ENCODE data around the gene MARS1.
"Not testable (repeated sequence)": the region's sequence is repeated elsewhere in the genome, so short reads cannot be mapped to it uniquely, and the experiment has no call there.

The MARS1 gene

DNA sequence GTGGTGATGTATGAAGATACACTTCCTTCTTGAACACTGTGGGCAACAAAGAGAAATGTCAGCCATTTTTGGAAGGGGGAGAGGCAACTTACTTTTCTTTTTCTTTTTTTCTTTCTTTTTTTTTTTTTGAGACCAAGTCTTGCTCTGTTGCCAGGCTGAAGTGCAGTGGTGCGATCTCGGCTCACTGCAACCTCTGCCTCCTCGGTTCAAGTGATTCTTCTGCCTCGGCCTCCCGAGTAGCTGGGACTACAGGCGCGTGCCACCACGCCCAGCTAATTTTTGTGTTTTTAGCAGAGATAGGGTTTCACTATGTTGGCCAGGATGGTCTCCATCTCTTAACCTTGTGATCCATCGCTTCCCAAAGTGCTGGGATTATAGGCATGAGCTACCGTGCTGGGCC, 29.9 kb downstream of the MARS1 start:
- not testable (repeated sequence) for DNase-seq (ENCODE audit: low read depth)

DNA sequence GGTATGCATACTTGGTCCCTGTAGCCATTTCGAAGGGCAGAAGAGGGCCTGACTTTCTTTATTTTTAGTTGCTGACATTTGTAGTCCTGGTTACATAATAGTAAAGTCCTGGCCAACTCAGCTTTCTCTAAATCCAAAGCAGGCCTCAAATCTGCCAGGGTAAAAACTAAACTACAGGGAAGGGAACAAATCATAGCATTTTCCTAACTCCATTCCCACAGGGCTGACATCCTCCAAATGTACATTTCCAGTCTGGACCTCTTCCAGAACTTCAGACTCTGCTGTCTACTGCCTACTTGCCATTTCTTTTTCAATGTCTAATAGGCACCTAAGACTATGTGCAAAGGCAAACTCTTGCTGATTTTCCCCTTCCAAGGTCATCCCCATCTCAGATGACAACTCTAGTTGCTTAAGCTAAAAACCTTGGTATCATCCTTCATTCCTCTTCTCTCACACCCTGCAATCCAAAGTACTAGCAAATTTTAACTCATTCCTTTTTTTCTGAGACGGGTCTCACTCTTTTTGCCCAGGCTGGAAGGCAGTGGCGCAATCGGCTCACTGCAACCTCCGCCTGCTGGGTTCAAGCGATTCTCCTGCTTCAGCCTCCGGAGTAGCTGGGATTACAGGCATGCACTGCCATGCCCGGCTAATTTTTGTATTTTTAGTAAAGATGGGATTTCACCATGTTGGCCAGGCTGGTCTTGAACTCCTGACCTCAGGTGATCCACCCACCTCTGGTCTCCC, 30.5 kb downstream of the MARS1 start:
- no peak for DNase-seq (ENCODE audit: low read depth)

DNA sequence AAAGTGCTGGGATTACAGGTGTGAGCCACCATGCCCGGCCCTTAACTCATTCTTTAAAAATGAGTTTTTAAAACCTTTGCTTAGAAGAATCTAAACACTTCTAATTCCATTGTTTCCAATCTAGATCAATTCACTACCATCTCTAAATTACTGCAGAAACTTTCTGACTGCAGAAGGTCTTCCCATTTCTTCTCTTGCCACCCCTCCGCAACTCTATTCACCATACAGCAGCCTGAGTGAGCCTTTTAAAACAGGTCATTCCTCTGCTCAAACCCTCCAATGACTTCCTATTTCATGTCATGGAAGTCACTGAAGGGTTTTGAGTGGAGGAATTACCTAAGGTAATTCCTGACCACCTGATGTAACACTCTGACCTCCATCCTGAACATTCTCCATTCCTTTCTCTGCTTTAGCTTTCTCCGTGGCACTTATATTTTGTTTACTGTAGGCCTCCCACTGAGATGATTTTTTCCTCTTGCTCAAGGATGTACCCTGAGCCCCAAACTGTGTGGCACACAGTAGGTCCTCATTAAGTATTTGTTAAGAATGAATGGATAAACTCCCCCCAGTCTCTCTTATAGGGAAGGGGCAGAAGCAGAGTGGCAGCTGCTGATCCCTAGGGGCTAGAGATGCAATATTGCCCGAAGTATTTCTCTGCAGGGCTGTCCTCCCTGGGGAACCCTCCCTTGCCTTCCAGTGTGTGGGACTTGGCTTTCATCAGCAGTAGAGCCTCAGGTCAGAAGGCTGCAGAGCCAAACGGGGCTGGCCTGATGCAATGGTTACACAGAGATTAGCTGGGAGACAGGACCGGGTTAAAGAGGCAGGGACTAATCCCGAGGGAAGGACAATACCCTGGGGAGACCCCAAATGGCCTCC, 31.3 kb downstream of the MARS1 start:
- DNase-seq (ENCODE audit: low read depth), result no peak

DNA sequence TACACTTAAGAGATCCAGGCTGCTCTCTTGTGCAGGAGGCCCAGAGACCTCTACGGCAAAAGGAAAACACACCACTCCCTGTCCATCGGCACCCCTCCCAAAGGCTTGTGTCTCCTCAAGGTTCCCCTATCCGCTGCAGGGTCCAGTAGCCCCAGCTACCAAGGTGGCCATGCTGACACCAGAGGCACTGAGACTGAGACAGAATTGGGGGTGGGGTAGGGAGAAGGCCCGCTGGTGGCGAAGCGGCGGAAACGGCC, 31.9 kb downstream of the MARS1 start:
- no peak for DNase-seq (ENCODE audit: low read depth)

DNA sequence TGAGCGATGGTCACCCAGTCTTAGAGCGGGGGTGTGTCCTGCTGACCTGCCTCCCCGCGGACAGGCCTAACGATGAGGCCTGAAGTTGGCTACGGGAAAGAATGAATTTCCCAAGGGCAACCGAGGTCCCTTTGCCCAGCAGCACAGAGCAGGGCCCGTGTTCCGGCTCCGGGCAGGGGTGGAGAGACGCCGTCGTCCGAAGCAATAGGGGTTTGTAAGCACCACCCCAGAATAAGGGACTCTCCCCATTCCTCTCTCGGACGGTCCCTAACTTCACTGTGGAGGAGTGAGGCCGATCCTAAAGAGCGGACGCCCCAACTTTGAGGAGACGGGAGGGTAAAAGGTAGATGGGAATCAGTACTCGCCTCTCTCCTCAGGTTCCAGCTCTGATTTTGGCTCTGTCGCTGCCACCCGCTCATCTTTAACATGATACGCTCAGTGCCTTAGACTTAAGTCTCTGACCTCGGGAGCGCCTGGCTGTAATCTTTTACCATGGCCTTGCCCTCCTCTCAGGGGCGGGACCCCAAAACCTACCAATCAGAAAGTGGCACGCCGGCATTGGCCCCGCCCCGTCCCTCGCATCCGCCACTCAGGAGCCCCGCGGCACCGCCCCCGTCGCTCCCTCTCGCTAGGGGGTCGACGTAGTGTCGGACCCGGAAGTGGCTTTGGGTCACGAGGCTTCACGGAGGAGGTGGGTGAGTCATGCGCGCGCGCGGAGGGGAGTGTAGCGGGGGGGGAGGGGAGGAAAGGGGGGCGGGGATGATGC, 32.4 kb downstream of the MARS1 start, which contains the start of gene DDIT3:
TSS of gene DDIT3 (minus strand) at position 462 of the 766 bp plus-strand sequence. CDS start 3,108 bp downstream, outside the sequence.
- peak; percentile 99 for DNase-seq (ENCODE audit: low read depth)

DNA sequence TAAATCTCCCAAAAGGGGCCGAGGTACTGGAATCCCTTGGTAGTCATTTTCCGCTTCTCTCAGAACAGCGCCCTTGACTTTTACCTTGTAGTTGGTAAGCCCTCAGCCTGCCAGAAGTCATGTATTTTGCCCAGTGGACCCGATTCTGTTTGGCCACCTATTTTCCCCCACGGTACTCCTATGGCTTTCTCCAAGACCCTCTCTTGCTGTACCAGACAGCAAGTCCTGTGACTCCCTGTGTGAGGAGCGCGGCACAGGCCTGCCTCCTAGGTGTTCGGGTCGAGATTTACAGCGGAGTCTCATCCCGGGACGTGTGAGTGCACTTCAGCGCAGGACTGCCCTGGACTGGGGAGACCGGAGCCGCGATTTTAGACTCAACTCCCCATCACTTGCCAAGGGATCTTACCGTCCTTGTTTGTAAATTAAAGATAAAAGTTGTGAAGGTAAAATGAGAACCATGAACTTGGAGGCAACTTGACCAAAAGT, 33.7 kb downstream of the MARS1 start:
- no peak for DNase-seq (ENCODE audit: low read depth)

DNA sequence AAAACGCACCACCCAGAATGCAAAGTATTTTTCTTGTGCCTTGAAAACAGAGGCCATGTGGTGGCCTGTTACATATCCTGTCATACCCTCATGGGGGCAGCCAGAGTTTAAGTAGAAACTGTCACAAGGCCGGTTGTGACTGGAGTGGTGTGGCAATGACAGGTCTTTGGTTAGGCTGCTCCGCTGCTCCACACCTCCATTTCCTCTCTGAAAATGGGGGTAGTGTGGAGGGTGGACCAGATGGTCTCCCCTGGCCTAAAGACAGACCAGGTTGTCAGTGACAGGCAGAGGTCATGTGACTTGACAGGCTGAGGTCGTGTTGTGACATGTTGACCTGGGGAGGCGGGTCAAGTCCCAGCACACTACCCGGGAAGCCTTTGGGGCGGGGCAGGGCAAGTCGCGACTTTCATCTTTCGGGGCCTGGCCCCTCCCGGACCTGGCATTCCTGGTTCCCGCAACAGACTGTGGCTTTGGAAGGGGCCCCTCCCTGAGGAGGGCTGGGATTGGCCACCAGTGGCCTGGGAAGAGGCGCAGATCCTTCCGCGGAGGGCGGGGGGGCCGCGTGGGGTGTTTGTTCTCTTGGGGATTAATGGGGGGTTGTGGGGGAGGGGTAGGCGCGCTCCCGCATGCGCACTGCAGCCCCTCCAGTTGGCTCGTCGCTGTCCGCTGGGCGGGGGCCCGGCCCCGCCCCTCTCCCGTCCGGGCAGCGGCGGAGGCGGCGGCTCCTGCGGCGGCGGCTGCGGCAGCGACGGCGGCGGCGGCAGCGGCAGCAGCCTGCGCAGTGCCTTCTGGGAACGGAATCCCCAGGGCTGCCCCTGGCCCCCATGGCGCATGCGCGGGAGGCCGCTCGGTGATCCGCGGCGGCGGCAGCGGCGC, 34.4 kb downstream of the MARS1 start, which contains the start of gene MBD6:
TSS of gene MBD6 (plus strand) at position 814 of the 876 bp plus-strand sequence. CDS start 1,480 bp downstream, outside the sequence.
- DNase-seq (ENCODE audit: low read depth), result peak; percentile 83

DNA sequence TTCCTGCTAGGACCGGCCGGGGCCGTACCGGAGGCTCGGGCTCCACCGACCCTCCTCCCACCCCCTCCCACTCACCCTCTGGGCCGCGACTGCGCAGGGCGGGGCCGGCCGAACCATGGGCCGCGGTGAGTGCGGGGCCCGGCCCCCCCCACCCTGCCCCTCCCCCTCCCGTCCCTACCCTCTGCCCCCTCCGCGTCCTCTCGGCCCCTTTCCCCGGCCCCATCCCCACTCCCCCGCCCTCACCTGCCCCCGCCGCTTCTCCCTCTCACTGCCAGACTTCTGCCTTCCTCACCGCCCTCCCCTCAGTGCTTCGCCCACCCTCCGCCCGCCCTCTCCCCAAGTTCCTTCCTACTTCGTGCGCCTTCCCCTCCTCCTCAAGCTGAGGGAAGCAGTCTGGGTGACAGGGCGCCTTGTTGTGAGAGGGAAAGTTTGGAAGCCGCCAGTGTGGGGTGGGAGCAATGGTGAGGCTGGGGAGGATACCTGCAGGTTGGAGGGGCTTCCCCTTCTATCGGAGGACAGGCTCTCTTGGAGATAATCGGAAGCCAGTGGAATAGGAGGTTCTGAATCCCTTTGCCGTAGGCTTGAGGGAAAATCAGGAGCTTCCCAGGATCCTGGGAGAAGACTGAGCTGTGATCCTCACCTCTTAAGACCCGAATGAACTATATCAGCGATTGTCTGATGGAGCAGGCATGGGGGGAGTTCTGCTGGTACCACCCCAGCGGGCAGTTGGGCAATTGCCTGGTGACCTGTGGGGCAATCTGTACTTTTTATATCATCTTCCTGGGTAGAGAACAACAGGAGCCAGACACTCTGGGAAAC, 35.2 kb downstream of the MARS1 start:
- DNase-seq (ENCODE audit: low read depth), result no peak

DNA sequence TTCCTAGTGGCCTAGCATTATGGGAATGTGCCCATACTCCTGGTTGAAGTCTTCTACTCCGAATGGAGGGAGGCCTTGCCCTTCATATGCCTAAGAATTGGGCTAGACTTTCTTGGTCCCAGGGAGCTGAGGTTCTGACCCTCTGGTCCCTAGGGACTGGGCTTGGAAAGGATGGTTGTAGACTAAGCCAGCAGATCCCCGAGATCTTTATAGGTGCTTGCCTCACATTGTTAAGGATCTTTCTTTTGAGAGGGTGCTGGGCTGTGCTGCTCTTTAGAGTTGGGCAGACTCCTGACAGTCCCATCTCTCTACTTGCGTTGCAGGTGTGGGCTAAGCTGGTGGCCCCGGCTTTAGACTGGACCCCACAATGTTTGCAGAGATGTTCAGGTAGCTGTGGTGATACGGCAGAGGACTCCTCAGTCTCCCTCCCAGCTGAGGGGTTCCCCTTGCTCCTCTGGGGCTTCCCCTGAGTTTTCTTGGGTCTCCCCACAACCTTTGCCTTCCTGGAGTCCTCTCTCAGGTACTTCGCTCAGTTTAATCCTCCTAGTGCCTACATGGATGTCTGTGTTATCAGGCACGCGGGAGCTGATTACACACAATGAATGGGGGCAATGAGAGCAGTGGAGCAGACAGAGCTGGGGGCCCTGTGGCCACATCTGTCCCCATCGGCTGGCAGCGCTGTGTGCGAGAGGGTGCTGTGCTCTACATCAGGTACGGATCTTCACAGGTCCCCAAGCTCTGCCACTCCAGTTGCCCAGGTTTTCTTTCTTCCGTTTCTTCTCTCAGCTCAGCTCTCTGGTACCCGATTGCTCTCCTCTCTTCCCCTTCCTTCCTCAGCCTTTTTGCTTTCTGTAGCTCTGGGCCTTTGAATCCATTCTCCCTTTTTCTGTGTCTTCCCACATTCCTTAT, 36.1 kb downstream of the MARS1 start:
- DNase-seq (ENCODE audit: low read depth), result no peak

DNA sequence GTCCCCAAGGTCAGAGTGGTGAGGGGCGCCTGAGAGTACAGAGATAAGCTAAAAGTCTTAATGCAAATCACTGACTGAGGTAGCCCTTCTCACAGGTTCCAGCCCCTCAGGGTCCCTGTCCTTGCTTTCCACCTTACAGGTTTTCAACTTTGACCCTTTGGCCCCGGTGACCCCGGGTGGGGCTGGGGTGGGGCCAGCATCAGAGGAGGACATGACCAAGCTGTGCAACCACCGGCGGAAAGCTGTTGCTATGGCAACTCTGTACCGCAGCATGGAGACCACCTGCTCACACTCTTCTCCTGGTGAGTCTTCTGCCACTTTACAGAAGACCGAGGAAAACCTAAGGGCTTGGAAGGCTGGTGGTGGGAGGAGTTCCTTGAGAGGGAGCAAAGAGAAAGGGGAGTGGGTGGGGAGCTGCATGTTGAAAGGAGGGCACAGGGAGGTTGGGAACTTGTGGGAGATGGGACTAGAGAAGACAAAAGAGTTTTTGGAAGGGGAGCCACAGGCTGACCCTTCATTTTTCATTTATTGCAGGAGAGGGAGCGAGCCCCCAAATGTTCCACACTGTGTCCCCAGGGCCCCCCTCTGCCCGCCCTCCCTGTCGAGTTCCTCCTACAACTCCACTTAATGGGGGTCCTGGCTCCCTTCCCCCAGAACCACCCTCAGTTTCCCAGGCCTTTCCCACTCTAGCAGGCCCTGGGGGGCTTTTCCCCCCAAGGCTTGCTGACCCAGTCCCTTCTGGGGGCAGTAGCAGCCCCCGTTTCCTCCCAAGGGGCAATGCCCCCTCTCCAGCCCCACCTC, 37.1 kb downstream of the MARS1 start:
- no peak for DNase-seq (ENCODE audit: low read depth)

DNA sequence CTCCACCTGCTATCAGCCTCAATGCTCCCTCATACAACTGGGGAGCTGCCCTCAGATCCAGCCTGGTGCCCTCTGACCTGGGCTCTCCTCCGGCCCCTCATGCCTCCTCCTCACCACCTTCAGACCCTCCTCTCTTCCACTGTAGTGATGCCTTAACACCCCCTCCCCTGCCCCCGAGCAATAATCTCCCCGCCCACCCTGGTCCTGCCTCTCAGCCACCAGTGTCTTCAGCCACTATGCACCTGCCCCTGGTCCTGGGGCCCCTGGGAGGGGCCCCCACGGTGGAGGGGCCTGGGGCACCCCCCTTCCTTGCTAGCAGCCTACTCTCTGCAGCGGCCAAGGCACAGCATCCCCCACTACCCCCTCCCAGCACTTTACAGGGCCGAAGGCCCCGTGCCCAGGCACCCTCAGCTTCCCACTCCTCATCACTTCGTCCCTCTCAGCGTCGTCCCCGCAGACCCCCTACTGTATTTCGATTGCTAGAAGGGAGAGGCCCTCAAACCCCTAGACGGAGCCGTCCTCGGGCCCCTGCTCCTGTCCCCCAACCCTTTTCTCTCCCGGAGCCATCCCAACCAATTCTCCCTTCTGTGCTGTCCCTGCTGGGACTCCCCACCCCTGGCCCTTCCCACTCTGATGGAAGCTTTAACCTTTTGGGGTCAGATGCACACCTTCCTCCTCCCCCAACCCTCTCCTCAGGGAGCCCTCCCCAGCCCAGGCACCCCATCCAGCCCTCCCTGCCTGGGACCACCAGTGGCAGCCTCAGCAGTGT, 37.9 kb downstream of the MARS1 start:
- no peak for DNase-seq (ENCODE audit: low read depth)

DNA sequence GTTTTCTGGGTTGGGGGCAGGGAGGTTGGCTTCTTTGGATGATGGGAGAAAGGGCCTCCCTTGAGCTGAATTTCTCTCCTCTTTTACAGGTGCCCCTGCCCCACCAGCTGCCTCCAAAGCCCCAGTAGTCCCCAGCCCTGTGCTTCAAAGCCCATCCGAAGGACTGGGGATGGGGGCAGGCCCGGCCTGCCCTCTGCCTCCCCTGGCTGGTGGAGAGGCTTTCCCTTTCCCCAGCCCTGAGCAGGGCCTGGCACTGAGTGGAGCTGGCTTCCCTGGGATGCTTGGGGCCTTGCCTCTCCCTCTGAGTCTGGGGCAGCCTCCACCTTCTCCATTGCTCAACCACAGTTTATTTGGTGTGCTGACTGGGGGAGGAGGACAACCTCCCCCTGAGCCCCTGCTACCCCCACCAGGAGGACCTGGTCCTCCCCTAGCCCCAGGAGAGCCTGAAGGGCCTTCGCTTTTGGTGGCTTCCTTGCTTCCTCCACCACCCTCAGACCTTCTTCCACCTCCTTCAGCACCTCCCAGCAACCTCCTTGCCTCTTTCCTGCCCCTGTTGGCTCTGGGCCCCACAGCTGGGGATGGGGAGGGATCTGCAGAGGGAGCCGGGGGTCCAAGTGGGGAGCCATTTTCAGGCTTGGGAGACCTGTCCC, 38.7 kb downstream of the MARS1 start:
- no peak for DNase-seq (ENCODE audit: low read depth)

DNA sequence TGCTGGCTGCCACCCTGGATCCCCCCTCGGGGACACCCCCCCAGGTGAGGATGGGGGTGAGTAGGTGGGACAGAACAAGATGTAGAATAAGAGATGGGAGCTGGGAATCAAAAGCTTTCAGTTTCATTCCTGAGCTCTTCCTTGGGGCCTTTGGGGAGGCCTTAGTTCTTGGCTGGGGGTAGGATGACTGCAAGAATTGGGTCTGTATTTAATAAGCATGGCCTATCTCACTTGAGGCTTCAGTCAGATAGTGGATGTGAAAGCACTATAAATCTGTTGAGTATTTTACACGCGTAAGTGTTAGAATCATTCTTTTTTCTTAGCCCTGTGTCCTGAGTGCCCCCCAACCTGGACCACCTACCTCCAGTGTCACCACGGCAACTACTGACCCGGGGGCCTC, 39.3 kb downstream of the MARS1 start:
- no peak for DNase-seq (ENCODE audit: low read depth)

DNA sequence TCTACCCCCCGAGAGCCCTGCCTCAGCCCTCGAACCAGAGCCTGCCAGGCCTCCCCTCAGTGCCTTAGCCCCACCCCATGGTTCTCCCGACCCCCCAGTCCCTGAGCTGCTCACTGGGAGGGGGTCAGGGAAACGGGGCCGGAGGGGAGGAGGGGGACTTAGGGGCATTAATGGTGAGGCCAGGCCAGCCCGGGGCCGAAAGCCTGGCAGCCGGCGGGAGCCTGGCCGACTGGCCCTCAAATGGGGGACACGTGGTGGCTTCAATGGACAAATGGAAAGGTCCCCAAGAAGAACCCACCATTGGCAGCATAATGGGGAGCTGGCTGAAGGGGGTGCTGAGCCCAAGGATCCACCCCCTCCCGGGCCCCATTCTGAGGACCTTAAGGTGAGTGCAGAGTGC, 40.3 kb downstream of the MARS1 start:
- DNase-seq (ENCODE audit: low read depth), result no peak

DNA sequence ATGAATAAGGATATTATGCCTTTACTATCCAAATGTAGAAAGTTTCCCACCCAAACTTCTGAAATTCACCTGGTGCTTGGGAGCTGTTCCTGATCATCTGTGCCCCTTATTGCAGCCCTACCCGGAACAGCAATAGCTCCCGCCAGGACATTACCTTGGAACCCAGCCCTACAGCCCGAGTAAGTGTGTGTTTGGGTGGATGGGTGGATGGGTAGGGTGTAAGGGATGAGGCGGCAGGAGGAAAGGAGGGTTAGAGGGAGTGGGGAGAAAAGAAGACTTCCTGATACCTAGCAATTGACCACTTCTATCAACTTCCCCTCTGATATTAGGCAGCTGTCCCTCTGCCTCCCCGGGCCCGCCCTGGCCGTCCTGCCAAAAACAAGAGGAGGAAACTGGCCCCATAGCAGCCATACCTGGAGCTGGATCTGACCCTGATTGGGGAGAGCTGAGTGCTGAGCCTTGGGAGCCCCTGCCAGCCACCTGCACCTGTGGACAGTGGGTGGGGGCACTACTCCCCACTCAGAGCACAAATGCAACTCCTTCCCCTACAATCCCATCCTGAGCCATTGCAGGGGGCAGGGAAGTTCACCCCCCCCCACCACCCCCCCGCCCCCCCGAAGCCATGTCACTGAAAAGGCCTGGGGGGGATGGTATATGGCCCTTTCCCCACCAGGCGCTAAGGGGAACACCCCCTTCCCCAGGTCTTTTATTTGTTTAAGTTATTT, 41.1 kb downstream of the MARS1 start:
- no peak for DNase-seq (ENCODE audit: low read depth)

DNA sequence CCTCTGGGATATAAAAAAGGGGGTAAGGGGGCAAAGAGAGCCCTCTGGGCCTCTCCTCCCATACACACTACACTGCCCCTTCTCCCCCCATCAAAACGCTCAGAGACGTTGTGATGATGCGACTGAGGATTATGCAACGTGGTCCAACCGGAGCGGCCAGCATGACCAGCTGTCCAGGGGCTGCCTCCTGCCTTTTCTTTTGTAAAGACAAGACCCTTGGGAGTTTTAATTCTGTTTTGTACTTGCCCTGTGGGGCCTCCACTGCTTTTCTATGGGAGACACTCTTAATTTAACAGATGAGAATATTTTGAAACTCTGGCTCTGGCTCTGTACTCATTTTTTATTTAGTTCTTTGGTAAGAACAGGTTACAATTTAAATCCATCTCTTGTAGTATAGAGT, 42.0 kb downstream of the MARS1 start:
- no peak for DNase-seq (ENCODE audit: low read depth)
